Ishikawa (cell line): ENCODE measurements around the gene MMAA.

Source experiments
- CEBPB ChIP-seq: IDR thresholded peaks from 2 replicates; pipeline ENCODE4 v1.6.1; 2012
- CREB1 ChIP-seq: IDR thresholded peaks from 2 replicates; pipeline ENCODE4 v1.6.1; 2012; ENCODE audit warnings: low read depth
- EGR1 ChIP-seq: IDR thresholded peaks from 2 replicates; pipeline ENCODE4 v1.6.1; 2012
- EP300 ChIP-seq: IDR thresholded peaks from 2 replicates; pipeline ENCODE4 v1.6.1; 2012; ENCODE audit warnings: borderline replicate concordance
- FOXM1 ChIP-seq: IDR thresholded peaks from 2 replicates; pipeline ENCODE4 v1.6.1; 2012; ENCODE audit warnings: low read depth, borderline replicate concordance
- NFIC ChIP-seq: IDR thresholded peaks from 2 replicates; pipeline ENCODE4 v1.6.1; 2012
- RAD21 ChIP-seq: IDR thresholded peaks from 2 replicates; pipeline ENCODE4 v1.6.1; 2012; ENCODE audit warnings: low read depth
- TAF1 ChIP-seq: IDR thresholded peaks from 2 replicates; pipeline ENCODE4 v1.6.1; 2012; ENCODE audit warnings: low read depth, mild to moderate bottlenecking
- TCF12 ChIP-seq: IDR thresholded peaks from 2 replicates; pipeline ENCODE4 v1.6.1; 2012; ENCODE audit warnings: low read depth
- TEAD4 ChIP-seq: IDR thresholded peaks from 2 replicates; pipeline ENCODE4 v1.6.1; 2012
- YY1 ChIP-seq: IDR thresholded peaks from 2 replicates; pipeline ENCODE4 v1.6.1; 2012; ENCODE audit warnings: low read depth
- ZBTB7A ChIP-seq: IDR thresholded peaks from 2 replicates; pipeline ENCODE4 v1.6.1; 2012; ENCODE audit warnings: low read depth
- TF ChIP-seq, protein P1 (sequence below): IDR thresholded peaks from 2 replicates; pipeline ENCODE4 v1.6.1; 2012
- TF ChIP-seq, protein P2 (sequence below): IDR thresholded peaks from 2 replicates; pipeline ENCODE4 v1.6.1; 2012
- TF ChIP-seq, protein P3 (sequence below): IDR thresholded peaks from 2 replicates; pipeline ENCODE4 v1.6.1; 2012; ENCODE audit warnings: low read depth, mild to moderate bottlenecking

MMAA gene

GRCh38 chr4:145643295-145643694, 24.1 kb downstream of the MMAA start:
- TF ChIP-seq, protein P1, sequence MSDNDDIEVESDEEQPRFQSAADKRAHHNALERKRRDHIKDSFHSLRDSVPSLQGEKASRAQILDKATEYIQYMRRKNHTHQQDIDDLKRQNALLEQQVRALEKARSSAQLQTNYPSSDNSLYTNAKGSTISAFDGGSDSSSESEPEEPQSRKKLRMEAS = no peak
- TF ChIP-seq EP300 (no peak), TAF1 (no peak), TEAD4 (no peak), YY1 (no peak), CREB1 (no peak), FOXM1 (no peak), RAD21 (no peak), EGR1 (no peak), ZBTB7A (no peak)
- TF ChIP-seq, protein P2, sequence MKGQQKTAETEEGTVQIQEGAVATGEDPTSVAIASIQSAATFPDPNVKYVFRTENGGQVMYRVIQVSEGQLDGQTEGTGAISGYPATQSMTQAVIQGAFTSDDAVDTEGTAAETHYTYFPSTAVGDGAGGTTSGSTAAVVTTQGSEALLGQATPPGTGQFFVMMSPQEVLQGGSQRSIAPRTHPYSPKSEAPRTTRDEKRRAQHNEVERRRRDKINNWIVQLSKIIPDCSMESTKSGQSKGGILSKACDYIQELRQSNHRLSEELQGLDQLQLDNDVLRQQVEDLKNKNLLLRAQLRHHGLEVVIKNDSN = no peak

DNA sequence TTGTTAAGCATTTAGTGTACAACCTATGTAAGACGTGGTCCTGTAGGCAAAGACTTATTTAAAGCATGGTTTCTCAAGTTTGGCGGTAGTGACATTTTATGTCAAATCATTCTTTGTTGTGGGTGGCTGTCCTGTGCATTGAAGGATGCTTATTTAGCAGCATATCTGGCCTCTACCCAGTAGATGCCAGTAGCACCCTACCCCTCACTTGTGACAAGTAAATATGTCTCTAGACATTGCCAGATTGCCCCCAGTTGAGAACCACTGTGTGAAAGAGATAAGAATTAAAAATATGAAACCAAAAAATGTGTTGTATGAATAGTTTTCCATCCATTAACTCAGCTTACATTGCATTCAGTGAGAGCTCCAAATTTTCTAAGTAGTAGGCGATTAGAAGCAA, 25.5 kb downstream of the MMAA start:
- TF ChIP-seq RAD21 (no peak), NFIC (no peak), TAF1 (no peak)

DNA sequence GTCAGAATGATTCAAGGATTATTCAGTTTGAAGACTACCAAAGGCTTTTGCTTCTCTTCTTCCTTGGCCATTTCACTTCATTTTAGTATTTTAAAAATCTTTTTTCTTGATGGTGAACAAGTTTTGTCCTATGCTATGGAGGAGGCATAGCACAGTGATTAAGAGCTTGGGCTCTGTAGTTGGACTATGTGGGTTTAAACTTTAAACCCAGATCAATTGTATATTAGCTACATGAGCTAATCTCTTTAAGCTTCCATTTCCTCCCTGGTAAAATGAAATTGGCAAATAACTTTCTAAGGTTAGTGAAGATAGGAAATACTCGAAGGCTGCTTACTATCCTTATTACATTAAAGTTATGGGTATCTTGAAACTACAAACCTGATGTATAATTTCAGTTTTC, 37.0 kb downstream of the MMAA start:
- no peak for TF ChIP-seq RAD21
- TF ChIP-seq, protein P2 = no peak
- no peak for TF ChIP-seq FOXM1

DNA sequence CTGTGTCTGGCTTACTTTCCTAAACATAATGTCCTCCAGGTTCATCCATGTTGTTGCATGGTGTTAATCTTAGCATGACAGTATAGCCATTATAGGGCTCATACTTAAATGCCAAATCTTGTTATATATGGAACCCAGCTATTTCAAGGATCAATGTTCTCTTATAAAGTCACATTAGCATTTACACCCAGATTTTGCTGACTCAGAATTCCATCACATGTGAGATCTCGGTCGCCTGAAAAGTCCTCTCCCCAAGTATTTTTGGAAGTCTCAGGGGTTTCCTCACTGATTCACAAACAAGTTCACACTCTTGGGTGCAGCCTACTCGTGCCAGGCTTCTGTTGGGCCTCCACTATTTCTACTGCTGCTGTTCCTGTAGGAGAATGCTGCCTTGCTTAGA, 40.9 kb downstream of the MMAA start:
- TF ChIP-seq TAF1 (no peak), NFIC (no peak), YY1 (no peak), RAD21 (no peak), EP300 (no peak), CEBPB (no peak), TEAD4 (no peak), TCF12 (no peak), EGR1 (no peak)
- TF ChIP-seq, protein P3, sequence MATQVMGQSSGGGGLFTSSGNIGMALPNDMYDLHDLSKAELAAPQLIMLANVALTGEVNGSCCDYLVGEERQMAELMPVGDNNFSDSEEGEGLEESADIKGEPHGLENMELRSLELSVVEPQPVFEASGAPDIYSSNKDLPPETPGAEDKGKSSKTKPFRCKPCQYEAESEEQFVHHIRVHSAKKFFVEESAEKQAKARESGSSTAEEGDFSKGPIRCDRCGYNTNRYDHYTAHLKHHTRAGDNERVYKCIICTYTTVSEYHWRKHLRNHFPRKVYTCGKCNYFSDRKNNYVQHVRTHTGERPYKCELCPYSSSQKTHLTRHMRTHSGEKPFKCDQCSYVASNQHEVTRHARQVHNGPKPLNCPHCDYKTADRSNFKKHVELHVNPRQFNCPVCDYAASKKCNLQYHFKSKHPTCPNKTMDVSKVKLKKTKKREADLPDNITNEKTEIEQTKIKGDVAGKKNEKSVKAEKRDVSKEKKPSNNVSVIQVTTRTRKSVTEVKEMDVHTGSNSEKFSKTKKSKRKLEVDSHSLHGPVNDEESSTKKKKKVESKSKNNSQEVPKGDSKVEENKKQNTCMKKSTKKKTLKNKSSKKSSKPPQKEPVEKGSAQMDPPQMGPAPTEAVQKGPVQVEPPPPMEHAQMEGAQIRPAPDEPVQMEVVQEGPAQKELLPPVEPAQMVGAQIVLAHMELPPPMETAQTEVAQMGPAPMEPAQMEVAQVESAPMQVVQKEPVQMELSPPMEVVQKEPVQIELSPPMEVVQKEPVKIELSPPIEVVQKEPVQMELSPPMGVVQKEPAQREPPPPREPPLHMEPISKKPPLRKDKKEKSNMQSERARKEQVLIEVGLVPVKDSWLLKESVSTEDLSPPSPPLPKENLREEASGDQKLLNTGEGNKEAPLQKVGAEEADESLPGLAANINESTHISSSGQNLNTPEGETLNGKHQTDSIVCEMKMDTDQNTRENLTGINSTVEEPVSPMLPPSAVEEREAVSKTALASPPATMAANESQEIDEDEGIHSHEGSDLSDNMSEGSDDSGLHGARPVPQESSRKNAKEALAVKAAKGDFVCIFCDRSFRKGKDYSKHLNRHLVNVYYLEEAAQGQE = no peak
- TF ChIP-seq, protein P2 = no peak

- TF ChIP-seq, protein P2 = no peak
- TF ChIP-seq FOXM1 (no peak), YY1 (no peak), CREB1 (no peak), RAD21 (no peak), CEBPB (no peak), EGR1 (no peak)
Measured at GRCh38 chr4:145663194-145663593, 44.0 kb downstream of the MMAA start.

DNA sequence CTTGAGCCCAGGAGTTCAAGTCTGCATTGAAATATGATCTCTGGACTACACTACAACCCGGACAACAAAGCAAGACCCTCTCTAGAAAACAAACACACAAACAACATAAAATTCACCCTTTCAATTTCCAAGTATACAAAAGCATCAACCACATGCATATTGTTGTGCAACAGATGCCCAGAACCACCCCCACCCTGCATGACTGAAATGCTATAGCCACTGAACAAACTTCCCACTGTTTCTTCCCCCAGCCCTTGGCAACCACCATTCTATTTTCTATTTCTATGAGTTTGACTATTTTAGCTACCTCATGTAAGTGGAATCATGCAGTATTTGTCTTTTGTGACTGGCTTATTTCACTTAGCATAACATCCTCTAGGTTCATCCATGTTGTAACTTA, 46.6 kb downstream of the MMAA start:
- TF ChIP-seq, protein P1 = no peak
- TF ChIP-seq TEAD4 (no peak), YY1 (no peak), CEBPB (no peak), FOXM1 (no peak), TAF1 (no peak), EGR1 (no peak), EP300 (no peak), CREB1 (no peak), RAD21 (no peak), TCF12 (no peak)
- TF ChIP-seq, protein P2 = no peak
- TF ChIP-seq, protein P3 = no peak
